ENCODE measurements around the gene ZNF397.
"Not testable (repeated sequence)": the region's sequence is repeated elsewhere in the genome, so short reads cannot be mapped to it uniquely, and the experiment has no call there.

The ZNF397 gene

DNA sequence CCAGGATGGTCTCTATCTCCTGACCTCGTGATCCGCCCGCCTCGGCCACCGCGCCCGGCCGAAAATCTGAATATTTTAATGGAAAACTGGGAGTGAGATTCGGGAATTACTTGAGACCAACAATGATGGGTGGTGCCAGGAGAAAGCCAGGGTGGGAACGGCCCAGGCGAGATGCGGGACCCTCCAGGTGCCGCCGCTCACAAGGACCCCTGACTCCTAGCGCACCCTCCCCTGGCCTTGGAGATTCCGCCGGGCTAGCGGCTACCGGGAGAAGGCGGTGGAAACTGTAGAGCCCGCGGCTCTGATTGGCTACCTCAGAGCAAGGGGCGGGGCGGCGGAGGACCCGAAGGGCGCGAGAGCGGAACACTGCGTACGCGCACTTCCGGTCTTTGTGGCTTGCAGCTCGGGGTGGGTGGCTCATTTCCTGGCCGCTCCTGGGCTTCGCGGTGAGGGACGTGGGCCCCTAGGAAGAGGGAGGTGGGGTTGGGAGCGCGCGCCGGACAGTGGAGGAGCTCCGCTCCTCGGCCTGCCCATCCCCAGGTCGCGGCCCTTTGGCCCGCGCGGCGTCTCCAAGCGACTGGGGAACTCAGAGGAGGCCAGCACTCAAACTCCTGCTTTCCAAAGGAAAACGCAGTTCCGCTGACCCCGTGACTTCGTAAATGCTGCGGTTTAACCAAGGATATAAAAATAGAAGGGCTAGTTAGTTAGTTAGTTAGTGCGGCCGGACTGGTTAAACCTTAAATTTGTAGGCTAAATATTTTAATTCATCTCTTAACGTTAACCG, at the start of gene ZNF397:
TSS of gene ZNF397 (plus strand) at position 371 of the 784 bp plus-strand sequence. CDS start 1,437 bp downstream, outside the sequence.
- in situ Hi-C loops (cut with MboI; ENCODE audit: low sequenced_read_pairs): no loop called here

DNA sequence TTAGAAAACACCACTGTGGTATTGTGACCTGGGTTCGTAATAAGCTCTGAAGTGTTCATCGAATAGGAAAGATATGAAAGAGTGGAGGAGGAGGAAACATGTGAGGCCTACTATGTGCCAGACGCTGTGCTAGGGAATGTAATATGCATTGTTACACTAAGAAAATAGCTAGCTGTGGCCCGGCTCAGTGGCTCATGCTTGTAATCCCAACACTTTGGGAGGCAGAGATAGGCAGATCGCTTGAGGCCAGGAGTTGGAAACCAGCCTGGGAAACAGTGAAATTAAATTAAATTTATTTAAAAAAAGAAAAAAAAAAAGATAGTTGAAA, 49.2 kb upstream of the ZNF397 start:
- in situ Hi-C loops (cut with MboI; ENCODE audit: low sequenced_read_pairs): no loop called here

DNA sequence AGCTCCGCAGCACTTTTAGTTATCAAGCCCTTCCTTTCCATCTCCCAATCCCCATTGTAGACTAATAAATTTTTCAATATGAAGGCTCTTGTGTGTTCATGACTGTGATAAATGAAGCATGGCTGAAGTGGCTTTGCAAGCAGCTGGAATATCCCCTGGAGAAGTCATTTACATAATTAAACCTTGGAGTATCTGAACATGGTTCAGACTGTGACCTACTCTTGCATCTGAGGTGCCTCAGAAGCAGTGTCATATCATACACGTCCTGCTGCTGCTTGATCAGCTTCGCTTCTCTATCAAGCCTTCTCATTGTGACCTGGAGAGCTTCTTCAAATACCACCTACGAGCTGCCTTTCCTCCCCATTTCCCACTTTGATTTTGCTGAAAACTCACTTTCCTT, 48.4 kb upstream of the ZNF397 start:
- in situ Hi-C loops (cut with MboI; ENCODE audit: low sequenced_read_pairs): no loop called here

DNA sequence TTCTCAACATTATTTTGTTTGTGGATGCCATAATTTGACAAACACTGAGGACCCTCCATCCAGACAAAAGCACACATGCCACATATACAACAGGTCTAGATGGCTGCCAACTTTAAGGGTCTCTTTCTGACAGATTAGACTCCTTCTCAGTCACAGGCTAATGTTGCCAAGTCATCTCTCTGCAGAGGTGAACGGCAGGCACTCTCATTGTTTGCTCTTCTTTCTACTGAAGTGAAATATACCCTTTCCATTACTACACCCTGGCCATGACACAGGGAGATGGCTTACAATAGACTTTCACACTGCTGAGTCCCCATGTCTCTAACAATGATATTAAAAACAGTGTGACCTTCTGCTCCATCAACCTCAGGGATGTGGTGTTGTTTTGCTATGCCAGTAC, 47.5 kb upstream of the ZNF397 start:
- in situ Hi-C loops (cut with MboI; ENCODE audit: low sequenced_read_pairs): no loop called here

DNA sequence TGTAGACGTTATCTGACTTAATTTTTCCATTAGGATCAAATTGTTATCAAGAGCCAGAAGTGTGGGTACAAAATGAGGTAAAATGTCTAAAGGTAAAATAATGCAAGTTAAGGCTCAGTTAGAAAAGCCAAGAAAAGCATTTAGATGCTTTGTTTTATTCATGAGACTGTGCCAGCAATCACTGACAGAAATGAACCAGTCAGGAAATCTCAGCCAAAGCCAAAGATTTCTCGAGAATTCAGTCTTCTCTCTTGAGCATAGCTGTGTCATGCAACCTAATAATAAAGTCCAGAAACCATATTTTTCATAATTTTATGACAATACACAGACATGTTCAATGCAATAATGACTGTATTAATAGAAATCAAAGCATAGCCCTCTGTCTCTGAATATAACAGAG, 43.5 kb upstream of the ZNF397 start:
- in situ Hi-C loops (cut with MboI; ENCODE audit: low sequenced_read_pairs): no loop called here

DNA sequence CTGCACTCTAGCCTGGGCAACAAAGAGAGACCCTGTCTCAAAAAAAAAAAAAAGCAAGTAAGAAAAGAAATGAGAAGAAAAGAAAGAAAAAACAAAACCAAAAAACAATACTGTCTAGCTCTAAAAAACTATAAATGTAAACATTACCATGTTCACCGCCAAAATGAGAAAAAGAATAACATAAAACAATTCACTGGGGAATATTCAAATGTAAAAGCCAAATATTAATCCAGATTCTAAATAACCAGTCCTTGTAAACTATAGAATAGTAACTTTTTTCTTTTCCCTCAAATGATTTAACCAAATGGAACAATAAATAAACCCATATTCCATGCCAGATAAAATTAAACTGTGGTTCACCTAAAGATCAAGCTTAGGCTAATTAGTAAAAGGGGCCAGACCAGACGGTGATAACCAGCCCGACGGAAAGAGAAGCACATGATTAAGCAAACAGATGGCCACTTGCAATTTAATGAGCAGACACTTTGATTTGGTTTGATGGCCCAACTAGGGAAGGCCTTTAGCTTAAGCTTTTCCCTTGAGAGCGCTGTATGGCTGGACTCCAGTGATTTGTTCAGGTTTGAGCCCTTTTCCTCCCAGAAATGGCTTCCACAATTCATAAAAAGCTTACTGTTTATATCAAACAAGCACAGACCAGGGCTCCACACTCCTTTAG, 39.4 kb upstream of the ZNF397 start:
- in situ Hi-C loops (cut with MboI; ENCODE audit: low sequenced_read_pairs): no loop called here

DNA sequence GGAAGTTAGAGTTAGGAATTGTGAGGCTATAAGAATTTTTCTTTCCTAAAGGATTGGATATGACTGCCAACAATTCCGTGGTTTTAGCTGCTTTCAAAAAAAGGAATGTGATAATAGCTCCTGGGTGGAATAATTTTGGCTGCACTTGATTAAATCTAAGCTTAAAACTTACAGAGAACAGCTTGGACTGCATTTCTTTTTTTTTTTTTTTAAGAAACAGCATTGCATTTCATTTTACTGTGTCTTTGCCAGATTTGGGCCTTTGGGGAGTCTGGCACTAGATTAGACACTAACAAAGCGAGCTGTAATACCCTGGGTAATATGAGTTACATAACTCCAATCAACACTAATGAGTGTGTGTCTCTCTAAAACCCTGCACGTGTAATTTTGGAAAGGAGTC, 37.8 kb upstream of the ZNF397 start:
- in situ Hi-C loops (cut with MboI; ENCODE audit: low sequenced_read_pairs): no loop called here

DNA sequence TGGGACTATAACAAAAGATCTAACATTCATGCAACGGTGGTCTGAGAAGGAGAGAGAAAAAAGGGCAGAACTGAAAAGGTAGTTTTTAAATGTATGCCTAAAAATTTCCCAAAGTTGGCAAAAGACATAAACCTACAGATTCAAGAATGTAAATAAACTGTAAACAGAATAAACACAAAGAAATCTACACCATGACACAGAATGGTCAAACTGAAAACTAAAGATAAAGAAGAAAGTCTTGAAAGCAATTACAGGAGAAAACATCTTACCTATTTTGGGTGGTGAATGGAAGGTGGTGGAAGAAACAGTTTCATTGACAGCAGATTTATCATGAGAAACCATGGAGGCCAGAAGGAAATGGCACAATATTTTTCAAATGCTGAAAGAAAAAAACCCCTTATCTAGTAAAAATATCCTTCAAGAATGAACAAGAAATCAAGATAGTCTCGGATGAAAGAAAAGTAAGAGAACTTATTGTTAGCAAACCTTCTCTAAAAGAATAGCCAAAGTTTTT, 35.6 kb upstream of the ZNF397 start:
- in situ Hi-C loops (cut with MboI; ENCODE audit: low sequenced_read_pairs): no loop called here

DNA sequence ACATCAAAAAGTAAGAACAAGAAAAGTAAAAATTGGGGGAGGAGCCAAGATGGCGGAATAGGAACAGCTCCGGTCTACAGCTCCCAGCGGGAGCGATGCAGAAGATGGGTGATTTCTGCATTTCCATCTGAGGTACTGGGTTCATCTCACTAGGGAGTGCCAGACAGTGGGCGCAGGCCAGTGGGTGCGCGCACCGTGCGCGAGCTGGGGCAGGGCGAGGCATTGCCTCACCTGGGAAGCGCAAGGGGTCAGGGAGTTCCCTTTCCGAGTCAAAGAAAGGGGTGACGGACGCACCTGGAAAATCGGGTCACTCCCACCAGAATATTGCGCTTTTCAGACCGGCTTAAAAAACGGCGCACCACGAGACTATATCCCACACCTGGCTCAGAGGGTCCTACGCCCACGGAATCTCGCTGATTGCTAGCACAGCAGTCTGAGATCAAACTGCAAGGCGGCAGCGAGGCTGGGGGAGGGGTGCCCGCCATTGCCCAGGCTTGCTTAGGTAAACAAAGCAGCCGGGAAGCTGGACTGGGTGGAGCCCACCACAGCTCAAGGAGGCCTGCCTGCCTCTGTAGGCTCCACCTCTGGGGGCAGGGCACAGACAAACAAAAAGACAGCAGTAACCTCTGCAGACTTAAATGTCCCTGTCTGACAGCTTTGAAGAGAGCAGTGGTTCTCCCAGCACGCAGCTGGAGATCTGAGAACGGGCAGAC, 34.9 kb upstream of the ZNF397 start:
- in situ Hi-C loops (cut with MboI; ENCODE audit: low sequenced_read_pairs): not testable (repeated sequence)

DNA sequence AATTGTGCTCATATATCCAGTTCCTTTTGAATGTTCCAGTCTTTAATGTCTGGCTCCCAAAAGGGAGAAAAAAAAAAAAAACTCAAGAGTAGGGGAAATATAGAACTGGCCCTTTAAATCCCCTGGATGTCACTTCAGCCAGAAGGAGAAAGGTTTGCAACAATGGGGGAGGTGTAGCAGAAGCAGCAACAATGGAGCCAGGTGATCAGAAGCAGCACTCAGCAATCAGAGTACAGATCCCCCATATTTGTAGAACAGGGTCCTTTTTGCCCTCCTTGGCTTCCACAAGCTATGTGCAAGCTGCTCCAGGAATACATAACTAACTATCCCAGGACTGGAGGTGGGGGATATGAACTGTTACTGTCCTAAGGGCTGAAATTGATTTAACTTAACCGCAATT, 25.8 kb upstream of the ZNF397 start:
- in situ Hi-C loops (cut with MboI; ENCODE audit: low sequenced_read_pairs): no loop called here

DNA sequence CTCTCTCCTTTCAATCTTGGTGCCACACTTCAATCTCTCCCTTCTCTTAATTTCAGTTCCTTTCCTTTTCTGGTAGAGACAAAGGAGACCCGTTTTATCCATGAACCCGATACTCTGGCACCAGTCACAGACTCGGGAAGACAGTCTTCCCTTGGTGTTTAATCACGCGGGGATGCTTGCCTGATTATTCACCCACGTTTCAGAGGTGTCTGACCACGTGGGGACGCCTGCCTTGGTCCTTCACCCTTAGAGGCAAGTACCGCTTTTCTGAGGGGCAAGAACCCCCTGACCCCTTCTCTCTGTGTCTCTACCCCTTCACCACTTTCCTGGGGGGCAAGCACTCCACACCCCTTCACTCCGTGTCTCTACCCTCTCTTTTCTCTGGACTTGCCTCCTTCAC, 24.2 kb upstream of the ZNF397 start:
- in situ Hi-C loops (cut with MboI; ENCODE audit: low sequenced_read_pairs): not testable (repeated sequence)

DNA sequence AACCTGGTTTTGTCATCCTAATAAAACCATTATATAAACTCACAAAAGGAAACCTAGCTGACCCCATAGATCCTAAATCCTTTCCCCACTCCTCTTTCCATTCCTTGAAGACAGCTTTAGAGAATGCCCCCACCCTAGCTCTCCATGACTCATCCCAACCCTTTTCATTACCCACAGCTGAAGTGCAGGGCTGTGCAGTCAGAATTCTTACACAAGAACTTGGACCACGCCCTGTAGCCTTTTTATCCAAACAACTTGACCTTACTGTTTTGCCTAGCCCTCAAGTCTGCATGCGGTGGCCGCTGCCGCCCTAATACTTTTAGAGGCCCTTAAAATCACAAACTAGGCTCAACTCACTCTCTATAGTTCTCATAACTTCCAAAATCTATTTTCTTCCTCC, 21.5 kb upstream of the ZNF397 start:
- in situ Hi-C loops (cut with MboI; ENCODE audit: low sequenced_read_pairs): not testable (repeated sequence)

DNA sequence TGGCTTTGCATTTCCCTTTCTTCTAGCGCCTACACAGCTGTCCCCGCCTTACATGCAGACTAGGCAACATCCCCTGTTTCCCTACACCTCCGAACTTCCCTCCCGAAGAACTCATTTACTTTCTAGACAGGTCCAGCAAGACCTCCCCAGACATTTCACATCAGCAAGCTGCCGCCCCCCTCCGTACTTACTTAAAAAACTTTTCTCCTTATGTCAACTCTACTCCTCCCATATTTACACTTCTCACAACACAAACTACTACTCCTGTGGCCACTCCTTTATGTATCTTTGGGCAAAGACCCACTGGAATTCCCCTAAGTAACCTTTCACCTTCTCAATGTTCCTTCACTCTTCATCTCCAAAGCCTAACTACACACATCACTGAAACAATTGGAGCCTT, 20.4 kb upstream of the ZNF397 start:
- in situ Hi-C loops (cut with MboI; ENCODE audit: low sequenced_read_pairs): no loop called here

DNA sequence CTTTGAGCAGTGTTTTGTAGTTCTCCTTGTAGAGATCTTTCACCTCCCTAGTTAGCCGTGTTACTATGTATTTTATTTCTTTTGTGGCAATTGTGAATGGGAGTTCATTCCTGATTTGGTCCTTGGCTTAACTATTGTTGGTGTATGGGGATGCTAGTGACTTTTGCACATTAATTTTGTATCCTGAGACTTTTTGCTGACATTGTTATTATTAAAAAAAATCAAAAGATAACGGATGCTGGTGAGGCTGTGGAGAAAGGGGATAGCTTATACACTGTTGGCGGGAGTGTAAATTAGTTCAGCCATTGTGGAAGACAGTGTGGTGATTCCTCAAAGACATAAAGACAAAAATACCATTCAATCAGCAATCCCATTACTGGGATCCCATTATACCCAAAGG, 17.0 kb upstream of the ZNF397 start:
- in situ Hi-C loops (cut with MboI; ENCODE audit: low sequenced_read_pairs): no loop called here

DNA sequence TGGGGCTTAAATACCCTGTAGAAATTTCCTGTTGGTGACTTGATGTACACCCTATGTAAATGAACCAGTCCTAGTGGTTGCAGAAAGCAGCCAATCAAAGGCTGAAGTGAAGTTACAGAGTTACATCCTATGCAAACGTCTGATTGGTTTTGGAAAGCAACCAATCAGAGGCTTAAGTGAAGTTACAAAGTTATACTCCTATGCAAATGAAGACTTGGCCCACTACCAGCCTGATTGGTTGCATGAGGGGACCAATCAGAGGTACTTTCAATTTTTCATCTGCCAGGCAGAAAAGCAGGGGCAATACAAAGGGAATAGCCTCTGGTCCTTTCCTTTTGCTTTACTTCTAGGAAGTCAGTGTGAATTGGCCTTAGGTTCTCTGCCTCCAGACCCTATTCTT, 13.6 kb upstream of the ZNF397 start:
- in situ Hi-C loops (cut with MboI; ENCODE audit: low sequenced_read_pairs): no loop called here

DNA sequence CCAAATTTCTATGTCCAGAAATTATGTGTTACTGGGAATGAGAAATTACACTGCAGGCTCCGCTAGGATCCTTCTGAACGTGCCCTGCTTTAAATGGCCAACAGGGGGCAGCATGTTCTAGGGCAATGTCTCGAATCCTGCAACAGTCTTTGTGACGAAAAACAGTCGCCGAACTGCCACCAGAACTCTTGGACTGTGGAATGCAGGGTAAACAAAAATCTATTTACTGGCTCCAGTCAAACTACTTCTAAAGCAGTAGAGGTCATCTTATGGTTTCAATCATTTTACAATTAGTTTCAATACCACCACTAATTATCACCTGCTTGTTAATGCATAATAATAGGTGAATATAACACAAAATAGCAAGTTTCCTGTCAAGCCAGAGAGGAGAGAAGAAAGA, 9.8 kb upstream of the ZNF397 start:
- in situ Hi-C loops (cut with MboI; ENCODE audit: low sequenced_read_pairs): no loop called here

DNA sequence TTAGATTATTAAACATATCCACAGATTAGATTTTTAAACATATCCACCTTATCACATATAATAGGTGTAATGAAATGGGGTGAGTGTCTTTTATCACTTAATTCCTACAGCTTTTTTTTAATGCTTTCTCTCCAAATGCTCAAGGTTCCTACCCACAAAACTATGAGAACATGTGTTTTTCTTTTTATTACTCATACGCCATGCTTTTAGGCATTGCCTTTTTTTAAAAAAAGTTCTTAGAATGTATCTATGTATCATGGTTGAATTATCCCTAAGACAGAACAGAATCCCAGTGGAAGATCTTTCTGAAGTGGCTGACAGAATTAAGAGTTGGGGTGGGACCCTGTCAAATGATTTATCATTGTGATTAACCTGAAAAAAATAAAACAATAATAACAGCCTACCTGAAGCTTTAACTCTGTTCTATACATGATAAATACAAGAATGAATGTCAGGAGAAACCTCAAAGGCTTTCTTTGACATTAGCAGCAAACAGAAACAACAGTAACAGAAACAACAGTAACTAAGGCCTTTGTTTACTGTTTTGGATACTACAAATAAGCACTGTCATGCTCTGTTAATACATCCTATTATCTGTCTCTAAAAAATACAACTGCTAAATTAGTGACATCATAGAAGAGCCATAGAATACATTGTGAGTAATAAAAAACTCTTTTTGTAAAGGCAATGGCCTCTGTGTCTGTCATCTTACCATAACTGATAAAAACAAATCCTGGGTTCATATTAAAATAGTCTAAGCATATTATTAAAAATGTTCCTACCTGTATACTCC, 4.1 kb upstream of the ZNF397 start:
- in situ Hi-C loops (cut with MboI; ENCODE audit: low sequenced_read_pairs): no loop called here

DNA sequence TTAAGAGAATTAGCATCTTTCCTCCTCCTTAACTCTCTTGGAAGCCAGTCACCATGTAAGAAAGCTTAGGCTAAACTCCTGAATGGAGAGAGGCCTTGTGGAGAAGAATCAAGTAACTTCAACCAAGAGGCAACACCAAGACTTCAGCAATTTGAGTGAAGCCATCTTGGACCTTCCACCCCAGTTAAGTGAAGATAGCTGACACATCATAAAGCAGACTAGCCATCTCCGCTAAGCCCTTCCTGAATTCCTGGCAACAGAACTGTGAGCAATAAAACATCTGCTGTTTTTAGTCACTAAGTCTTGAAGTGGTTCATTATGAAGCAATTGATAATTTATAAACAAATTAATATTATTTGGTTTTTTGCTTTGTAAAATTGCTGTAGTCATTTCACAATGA, 1.5 kb upstream of the ZNF397 start:
- in situ Hi-C loops (cut with MboI; ENCODE audit: low sequenced_read_pairs): no loop called here

DNA sequence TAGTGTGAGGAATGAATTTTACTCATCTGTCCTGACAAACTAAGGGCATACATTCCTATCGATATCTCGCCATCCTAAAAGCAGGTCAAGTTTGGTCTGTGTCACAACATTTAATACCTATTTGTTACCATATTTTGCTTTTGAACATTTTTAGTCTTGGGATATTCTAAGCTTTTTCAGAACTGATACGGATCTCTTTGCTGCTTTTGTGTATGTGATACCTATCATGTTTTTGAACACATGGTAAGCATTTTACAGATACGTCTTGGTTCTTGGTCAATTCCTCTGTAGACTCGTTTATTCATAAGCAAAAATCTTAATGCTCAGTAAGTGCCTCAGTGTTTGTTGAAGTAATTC, 592 bp downstream of the ZNF397 start:
- in situ Hi-C loops (cut with MboI; ENCODE audit: low sequenced_read_pairs): no loop called here

DNA sequence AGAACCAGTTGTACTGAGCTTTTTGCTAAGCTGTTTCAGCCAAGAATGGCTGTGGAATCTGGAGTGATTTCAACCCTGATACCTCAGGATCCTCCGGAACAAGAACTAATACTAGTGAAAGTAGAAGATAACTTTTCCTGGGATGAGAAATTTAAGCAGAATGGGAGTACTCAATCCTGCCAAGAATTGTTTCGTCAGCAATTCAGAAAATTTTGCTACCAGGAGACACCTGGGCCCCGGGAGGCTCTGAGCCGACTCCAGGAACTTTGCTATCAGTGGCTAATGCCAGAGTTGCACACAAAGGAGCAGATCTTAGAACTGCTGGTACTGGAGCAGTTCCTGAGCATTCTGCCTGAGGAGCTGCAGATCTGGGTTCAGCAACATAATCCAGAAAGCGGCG, 1.6 kb downstream of the ZNF397 start:
- in situ Hi-C loops (cut with MboI; ENCODE audit: low sequenced_read_pairs): no loop called here

DNA sequence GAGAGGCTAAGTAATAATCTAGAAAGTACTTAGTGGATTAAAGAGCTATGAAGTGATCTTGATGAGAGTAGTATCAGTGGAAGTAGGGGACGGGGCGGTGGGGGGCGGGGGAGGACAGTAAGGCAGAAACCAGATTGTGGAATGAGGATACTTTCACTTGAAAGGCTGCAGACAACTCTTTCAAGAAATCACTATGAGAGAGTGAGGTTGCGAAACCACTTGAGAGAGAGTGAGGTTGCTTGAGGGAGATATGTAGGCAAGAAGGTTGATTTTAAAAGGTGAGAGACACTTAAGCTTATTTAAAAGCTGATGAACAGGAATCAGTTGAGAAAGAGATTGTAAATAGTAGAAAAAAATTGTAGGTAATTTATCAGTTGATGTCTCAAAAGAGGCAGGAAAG, 3.8 kb downstream of the ZNF397 start:
- in situ Hi-C loops (cut with MboI; ENCODE audit: low sequenced_read_pairs): no loop called here
